Endodermal cell (in vitro differentiated cells): ENCODE measurements around the gene HMGA1. TPM values are rescaled to one million over a fixed set of nuclear protein-coding genes. Genes with fewer than 3 reads are reported as not detected.

Experiments
- DNase-seq: peaks from one replicate; pipeline ENCODE4 v3.0.0-alpha.2; 2017
- H3K27ac ChIP-seq: 2 replicates; pipeline ENCODE4 v1.5.1; 2013; ENCODE audit warnings: mild to moderate bottlenecking, low read depth, low read length, moderate library complexity
- H3K27me3 ChIP-seq: 2 replicates; pipeline ENCODE4 v1.6.1; 2013; ENCODE audit warnings: mild to moderate bottlenecking, low read length, moderate library complexity; ENCODE audit not compliant: insufficient read depth, control insufficient read depth, poor library complexity, severe bottlenecking
- H3K36me3 ChIP-seq: 2 replicates; pipeline ENCODE4 v1.7.0; 2013; ENCODE audit warnings: mild to moderate bottlenecking, low read length, moderate library complexity; ENCODE audit not compliant: control insufficient read depth, insufficient read depth
- H3K4me1 ChIP-seq: one replicate; pipeline ENCODE4 v1.7.0; 2013; ENCODE audit warnings: low read length; ENCODE audit not compliant: control insufficient read depth, insufficient read depth
- H3K4me3 ChIP-seq: 2 replicates; pipeline ENCODE4 v1.5.1; 2013; ENCODE audit warnings: mild to moderate bottlenecking, low read length, moderate library complexity
- H3K9ac ChIP-seq: 2 replicates; pipeline ENCODE4 v1.6.1; 2013; ENCODE audit warnings: mild to moderate bottlenecking, low read length, moderate library complexity; ENCODE audit not compliant: poor library complexity, severe bottlenecking; ENCODE audit errors: extremely low read depth
- H3K9me3 ChIP-seq: 2 replicates; pipeline ENCODE4 v1.6.1; 2013; ENCODE audit warnings: mild to moderate bottlenecking, low read length, moderate library complexity; ENCODE audit not compliant: control insufficient read depth
- H3K27ac Mint-ChIP-seq: 2 replicates; pipeline ENCODE4 v1.8.0; 2020; ENCODE audit warnings: mixed read lengths
- H3K27me3 Mint-ChIP-seq: 2 replicates; pipeline ENCODE4 v1.8.0; 2021; ENCODE audit warnings: mild to moderate bottlenecking, mixed read lengths; ENCODE audit not compliant: insufficient read depth
- H3K36me3 Mint-ChIP-seq: 2 replicates; pipeline ENCODE4 v1.8.0; 2020; ENCODE audit warnings: low read depth, mixed read lengths
- H3K4me1 Mint-ChIP-seq: 2 replicates; pipeline ENCODE4 v1.8.0; 2020; ENCODE audit warnings: mixed read lengths
- H3K4me3 Mint-ChIP-seq: 2 replicates; pipeline ENCODE4 v1.8.0; 2020; ENCODE audit warnings: mild to moderate bottlenecking, moderate library complexity, mixed read lengths
- H3K9me3 Mint-ChIP-seq: 2 replicates; pipeline ENCODE4 v1.8.0; 2020; ENCODE audit warnings: mild to moderate bottlenecking, mixed read lengths
- WGBS, 2 experiments: methylation state at CpG; one replicate each; pipeline versions ENCODE4 v1.1.5 to v1.1.7; 2013; ENCODE audit warnings: missing lambda C conversion rate in 2 of 2, mixed read lengths in 1 of 2; ENCODE audit not compliant: insufficient coverage in 1 of 2, insufficient read length in 1 of 2; 5-methylcytosine and 5-hydroxymethylcytosine counted together
- total RNA-seq, 2 donors: library from RNA; stranded (reverse); fragmentation: NEBNext Ultra II Directional in 1 of 2; extraction: Animal tissue kit (Norgen Biotek cat#: 25700) in 1 of 2; gene quantifications; 2 replicates in 1 of 2; 3 replicates in 1 of 2; pipeline ENCODE4 v1.2.1, GENCODE V29; 2021
- TF ChIP-seq, protein P1 (sequence below): fragments of 200-600 bp; sonication (generic); conservative IDR thresholded peaks from 2 replicates; pipeline ENCODE4 v1.5.0; 2021; ENCODE audit warnings: antibody characterized with exemption, mild to moderate bottlenecking

Gene HMGA1
- total RNA-seq, 2 donors from 2014 or later: 1,306 to 1,595 TPM

- Histone ChIP-seq H3K9ac (no peak overlapping the region), H3K36me3 (peaks cover 20% of the 10 kb centered on the region), H3K4me1 (no peaks in the 10 kb centered on the region), H3K27ac (no peak overlapping the region), H3K4me3 (peak overlapping the region; percentile 80), H3K27me3 (no peaks in the 10 kb centered on the region), H3K9me3 (no peaks in the 10 kb centered on the region)
- Mint-ChIP-seq H3K27ac (peak overlapping the region; percentile 87), H3K4me1 (peaks cover 7% of the 10 kb centered on the region), H3K36me3 (peaks cover 27% of the 10 kb centered on the region), H3K27me3 (peaks cover 2% of the 10 kb centered on the region), H3K4me3 (peak overlapping the region; percentile 77), H3K9me3 (no peaks in the 10 kb centered on the region)
- peak; percentile 70 for DNase-seq
- TF ChIP-seq, protein P1, sequence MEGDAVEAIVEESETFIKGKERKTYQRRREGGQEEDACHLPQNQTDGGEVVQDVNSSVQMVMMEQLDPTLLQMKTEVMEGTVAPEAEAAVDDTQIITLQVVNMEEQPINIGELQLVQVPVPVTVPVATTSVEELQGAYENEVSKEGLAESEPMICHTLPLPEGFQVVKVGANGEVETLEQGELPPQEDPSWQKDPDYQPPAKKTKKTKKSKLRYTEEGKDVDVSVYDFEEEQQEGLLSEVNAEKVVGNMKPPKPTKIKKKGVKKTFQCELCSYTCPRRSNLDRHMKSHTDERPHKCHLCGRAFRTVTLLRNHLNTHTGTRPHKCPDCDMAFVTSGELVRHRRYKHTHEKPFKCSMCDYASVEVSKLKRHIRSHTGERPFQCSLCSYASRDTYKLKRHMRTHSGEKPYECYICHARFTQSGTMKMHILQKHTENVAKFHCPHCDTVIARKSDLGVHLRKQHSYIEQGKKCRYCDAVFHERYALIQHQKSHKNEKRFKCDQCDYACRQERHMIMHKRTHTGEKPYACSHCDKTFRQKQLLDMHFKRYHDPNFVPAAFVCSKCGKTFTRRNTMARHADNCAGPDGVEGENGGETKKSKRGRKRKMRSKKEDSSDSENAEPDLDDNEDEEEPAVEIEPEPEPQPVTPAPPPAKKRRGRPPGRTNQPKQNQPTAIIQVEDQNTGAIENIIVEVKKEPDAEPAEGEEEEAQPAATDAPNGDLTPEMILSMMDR: no peak
- 87 to 100% methylated on average over 4 to 6 of the region's 6 CpGs for WGBS, 2 experiments
Observed at GRCh38 chr6:34247481-34248197, 11.0 kb downstream of the HMGA1 start.

GRCh38 chr6:34248198-34248726 is 11.6 kb downstream of the HMGA1 start:
- Histone ChIP-seq H3K27me3 (no peaks in the 10 kb centered on the region), H3K4me1 (no peaks in the 10 kb centered on the region), H3K4me3 (peak overlapping the region; percentile 80), H3K9me3 (no peaks in the 10 kb centered on the region), H3K36me3 (peaks cover 14% of the 10 kb centered on the region), H3K27ac (peak overlapping the region; percentile 59), H3K9ac (peak overlapping the region; percentile 1)
- Mint-ChIP-seq H3K9me3 (no peaks in the 10 kb centered on the region), H3K36me3 (peaks cover 20% of the 10 kb centered on the region), H3K27me3 (peaks cover 2% of the 10 kb centered on the region), H3K4me3 (peak overlapping the region; percentile 77), H3K27ac (peak overlapping the region; percentile 87), H3K4me1 (peaks cover 3% of the 10 kb centered on the region)
- 11 to 12% methylated on average over 13 to 17 of the region's 17 CpGs for WGBS, 2 experiments
- DNase-seq: peak; percentile 87
- TF ChIP-seq, protein P1: no peak

GRCh38 chr6:34248727-34249468 is 12.2 kb downstream of the HMGA1 start, which contains the start of gene SMIM29:
Gene SMIM29, minus strand, starts transcription at chr6:34249006. Its CDS starts 1,215 bp downstream, at chr6:34247791.
- Histone ChIP-seq H3K4me1 (no peaks in the 10 kb centered on the region), H3K4me3 (peak within 1 kb of the TSS; percentile 80), H3K9ac (peak within 1 kb of the TSS; percentile 44), H3K9me3 (no peaks in the 10 kb centered on the region), H3K27ac (peak within 1 kb of the TSS; percentile 59), H3K36me3 (peaks cover 8% of the 10 kb centered on the region), H3K27me3 (no peaks in the 10 kb centered on the region)
- Mint-ChIP-seq H3K36me3 (peaks cover 14% of the 10 kb centered on the region), H3K9me3 (peaks cover 5% of the 10 kb centered on the region), H3K4me3 (peak within 1 kb of the TSS; percentile 77), H3K27me3 (peaks cover 2% of the 10 kb centered on the region), H3K27ac (peak within 1 kb of the TSS; percentile 92), H3K4me1 (peaks cover 3% of the 10 kb centered on the region)
- peak; percentile 99 for DNase-seq
- 0 to 1% methylated on average over 20 to 79 of the region's 79 CpGs for WGBS, 2 experiments
- TF ChIP-seq, protein P1: peak; percentile 93
